Measurements from ENCODE around the gene ZNF273. TPM values are rescaled to one million over a fixed set of nuclear protein-coding genes. Genes with fewer than 3 reads are reported as not detected.
A peak's percentile ranks its signal among the peaks of the same experiment; 100 is the strongest.

Gene ZNF273
- total RNA-seq, 1 experiment from 2014 or later, result 17.9 TPM

DNA sequence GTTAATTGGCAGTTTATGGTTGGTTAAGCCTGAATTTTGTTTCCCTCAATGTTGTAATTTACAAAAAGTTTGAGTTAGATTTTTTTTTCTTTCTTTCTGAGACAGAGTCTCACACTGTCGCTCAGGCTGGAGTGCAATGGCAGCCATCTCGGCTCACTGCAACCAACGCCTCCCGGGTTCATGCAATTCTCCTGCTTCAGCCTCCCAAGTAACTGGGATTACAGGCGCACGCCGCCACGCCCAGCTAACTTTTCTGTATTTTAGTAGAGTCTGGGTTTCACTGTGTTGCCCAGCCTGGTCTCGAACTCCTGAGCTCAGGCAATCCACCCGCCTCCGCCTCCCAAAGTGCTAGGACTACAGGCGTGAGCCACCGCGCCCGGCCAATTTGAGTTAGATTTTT is 935 bp downstream of the ZNF273 start:
- H2AFZ ChIP-seq (ENCODE audit: low read length), result no peak overlapping the region
- H4K20me1 ChIP-seq (ENCODE audit: control insufficient read depth, insufficient read depth, insufficient read length), result no peaks in the 10 kb centered on the region
- no peak overlapping the region for H4K91ac ChIP-seq (ENCODE audit: insufficient read length, low read depth, low read length)
- H3K23ac ChIP-seq (ENCODE audit: insufficient read length, low read depth, low read length), result no peak overlapping the region
- no peaks in the 10 kb centered on the region; the same call in 1 of the 2 replicates for H3K4me1 ChIP-seq (ENCODE audit: insufficient read depth, low read length)
- no peak overlapping the region for H2AK5ac ChIP-seq (ENCODE audit: insufficient read length, low read length)
- Mint-ChIP-seq H3K27me3 (ENCODE audit: low read depth) (no peaks in the 10 kb centered on the region), H3K27ac (peak overlapping the region in 2 of 3 experiments; percentile 99; a peak in 3 of 7 replicates), H3K4me3 (peak overlapping the region; percentile 97), H3K36me3 (ENCODE audit: insufficient read depth in 1 of 3, low read depth in 3 of 3) (peaks cover 3 to 17% (median 8%) of the 10 kb centered on the region in 3 experiments), H3K9me3 (peaks cover 0 to 4% of the 10 kb centered on the region in 2 experiments; a peak in 3 of 5 replicates), H3K4me1 (peaks cover 35 to 48% of the 10 kb centered on the region in 2 experiments)
- no peak overlapping the region for H4K8ac ChIP-seq (replicated peaks; ENCODE audit: insufficient read length, low read depth, low read length)
- H3K56ac ChIP-seq (ENCODE audit: insufficient read length, low read depth, low read length), result no peak overlapping the region
- no peak overlapping the region for H2BK20ac ChIP-seq (ENCODE audit: low read depth, low read length, poor library complexity, severe bottlenecking)
- no peaks in the 10 kb centered on the region for H3K27me3 ChIP-seq (ENCODE audit: insufficient read depth, low read length)
- H3K4ac ChIP-seq (ENCODE audit: low read depth, low read length), result no peak overlapping the region
- peaks cover 3% of the 10 kb centered on the region for H3K79me1 ChIP-seq (ENCODE audit: insufficient read depth, low read depth, low read length, poor library complexity, severe bottlenecking)
- DNase-seq, result no peak
- H2BK120ac ChIP-seq (ENCODE audit: low read depth, low read length, poor library complexity, severe bottlenecking), result no peak overlapping the region
- no peak overlapping the region for H3K14ac ChIP-seq (ENCODE audit: insufficient read depth, low read length)
- H3K27ac ChIP-seq (ENCODE audit: insufficient read length, low read depth, low read length), result no peak overlapping the region
- no peak overlapping the region for H3K18ac ChIP-seq (ENCODE audit: insufficient read length, low read depth, low read length)
- peak overlapping the region; percentile 99 for H3K9ac ChIP-seq (ENCODE audit: extremely low read depth, insufficient read length, low read length)
- H3K9me3 ChIP-seq (ENCODE audit: control insufficient read depth, low read depth, low read length), result no peaks in the 10 kb centered on the region
- H3T11ph ChIP-seq (ENCODE audit: low read length), result no peak overlapping the region
- peak overlapping the region; percentile 56 for H3K4me2 ChIP-seq (ENCODE audit: insufficient read depth, insufficient read length, low read length)
- H4K5ac ChIP-seq (ENCODE audit: insufficient read length, low read depth, low read length), result no peak overlapping the region
- H2BK12ac ChIP-seq (ENCODE audit: insufficient read length, low read depth, low read length), result no peak overlapping the region
- peaks cover 6% of the 10 kb centered on the region for H3K23me2 ChIP-seq (ENCODE audit: insufficient read length, low read depth, low read length, poor library complexity, severe bottlenecking)
- no peak overlapping the region for H2BK5ac ChIP-seq (ENCODE audit: insufficient read length, low read length)
- WGBS (ENCODE audit: extremely low coverage, insufficient read length, low lambda C conversion rate), result no CpG with 5 or more reads among the region's 15 CpGs
- no peak overlapping the region for H2BK15ac ChIP-seq (ENCODE audit: low read depth, low read length)
- TF ChIP-seq, protein P1, sequence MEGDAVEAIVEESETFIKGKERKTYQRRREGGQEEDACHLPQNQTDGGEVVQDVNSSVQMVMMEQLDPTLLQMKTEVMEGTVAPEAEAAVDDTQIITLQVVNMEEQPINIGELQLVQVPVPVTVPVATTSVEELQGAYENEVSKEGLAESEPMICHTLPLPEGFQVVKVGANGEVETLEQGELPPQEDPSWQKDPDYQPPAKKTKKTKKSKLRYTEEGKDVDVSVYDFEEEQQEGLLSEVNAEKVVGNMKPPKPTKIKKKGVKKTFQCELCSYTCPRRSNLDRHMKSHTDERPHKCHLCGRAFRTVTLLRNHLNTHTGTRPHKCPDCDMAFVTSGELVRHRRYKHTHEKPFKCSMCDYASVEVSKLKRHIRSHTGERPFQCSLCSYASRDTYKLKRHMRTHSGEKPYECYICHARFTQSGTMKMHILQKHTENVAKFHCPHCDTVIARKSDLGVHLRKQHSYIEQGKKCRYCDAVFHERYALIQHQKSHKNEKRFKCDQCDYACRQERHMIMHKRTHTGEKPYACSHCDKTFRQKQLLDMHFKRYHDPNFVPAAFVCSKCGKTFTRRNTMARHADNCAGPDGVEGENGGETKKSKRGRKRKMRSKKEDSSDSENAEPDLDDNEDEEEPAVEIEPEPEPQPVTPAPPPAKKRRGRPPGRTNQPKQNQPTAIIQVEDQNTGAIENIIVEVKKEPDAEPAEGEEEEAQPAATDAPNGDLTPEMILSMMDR (conservative IDR thresholded peaks at IDR 0.05), result no peak
- peaks cover 36% of the 10 kb centered on the region for H3K79me2 ChIP-seq (ENCODE audit: insufficient read depth, low read length)
